DND-41 (cell line): ENCODE results near the gene HNRNPLL.

ENCODE experiments used
- ATAC-seq: fragments of 200-7000 bp; cut with Tn5 transposase; 3 replicates; pipeline ENCODE4 v1.9.1; 2021; ENCODE audit warnings: low read depth; ENCODE audit not compliant: insufficient read depth
- DNase-seq: peaks from one replicate; pipeline ENCODE4 v3.0.0-alpha.2; 2020
- H2AFZ ChIP-seq: 2 replicates; pipeline ENCODE4 v1.6.0; 2012; ENCODE audit warnings: low read depth, low read length
- H3K27ac ChIP-seq: 2 replicates; pipeline ENCODE4 v1.5.1; 2012; ENCODE audit warnings: low read length, inconsistent platforms
- H3K27me3 ChIP-seq: fragments of 200-600 bp; sonication (generic); 2 replicates; pipeline ENCODE4 v1.6.0; 2012; ENCODE audit warnings: low read length, mild to moderate bottlenecking, inconsistent platforms; ENCODE audit not compliant: insufficient read depth, poor library complexity
- H3K36me3 ChIP-seq: 2 replicates; pipeline ENCODE4 v1.5.1; 2012; ENCODE audit warnings: low read length, inconsistent platforms; ENCODE audit not compliant: insufficient read depth
- H3K4me1 ChIP-seq: 2 replicates; pipeline ENCODE4 v1.5.1; 2012; ENCODE audit warnings: mild to moderate bottlenecking, low read length; ENCODE audit not compliant: insufficient read depth
- H3K4me2 ChIP-seq: 2 replicates; pipeline ENCODE4 v1.6.0; 2012; ENCODE audit warnings: mild to moderate bottlenecking, moderate library complexity, low read length, inconsistent platforms; ENCODE audit not compliant: insufficient read depth
- H3K4me3 ChIP-seq, 2 experiments: fragments of 200-600 bp in 1 of 2; shearing (Covaris generic) in 1 of 2; 2 replicates each; pipeline ENCODE4 v1.5.1; 2012 to 2016; ENCODE audit warnings: inconsistent platforms in 2 of 2, low read length in 2 of 2, mild to moderate bottlenecking in 2 of 2, low read depth in 1 of 2, moderate library complexity in 1 of 2
- H3K79me2 ChIP-seq: 2 replicates; pipeline ENCODE4 v1.6.0; 2012; ENCODE audit warnings: low read length, inconsistent platforms; ENCODE audit not compliant: insufficient read depth
- H3K9ac ChIP-seq: 2 replicates; pipeline ENCODE4 v1.6.0; 2012; ENCODE audit warnings: low read depth, mild to moderate bottlenecking, inconsistent platforms, low read length, moderate library complexity
- H3K9me3 ChIP-seq: 2 replicates; pipeline ENCODE4 v1.5.1; 2012; ENCODE audit warnings: low read length, moderate library complexity, mild to moderate bottlenecking, inconsistent platforms; ENCODE audit not compliant: insufficient read depth, severe bottlenecking
- H4K20me1 ChIP-seq: 2 replicates; pipeline ENCODE4 v1.6.0; 2012; ENCODE audit warnings: low read length; ENCODE audit not compliant: insufficient read depth
- EZH2 ChIP-seq: IDR thresholded peaks from 3 replicates; pipeline ENCODE4 v1.6.1; 2012; ENCODE audit warnings: borderline replicate concordance, low read depth, mild to moderate bottlenecking, moderate library complexity, low read length, inconsistent platforms; ENCODE audit not compliant: severe bottlenecking
- TF ChIP-seq, protein P1 (sequence below): IDR thresholded peaks from 2 replicates; pipeline ENCODE4 v1.5.1; 2012; ENCODE audit warnings: borderline replicate concordance, low read length, moderate library complexity, mild to moderate bottlenecking; ENCODE audit not compliant: poor library complexity, severe bottlenecking; ENCODE audit errors: extremely low read depth

The HNRNPLL gene

DNA sequence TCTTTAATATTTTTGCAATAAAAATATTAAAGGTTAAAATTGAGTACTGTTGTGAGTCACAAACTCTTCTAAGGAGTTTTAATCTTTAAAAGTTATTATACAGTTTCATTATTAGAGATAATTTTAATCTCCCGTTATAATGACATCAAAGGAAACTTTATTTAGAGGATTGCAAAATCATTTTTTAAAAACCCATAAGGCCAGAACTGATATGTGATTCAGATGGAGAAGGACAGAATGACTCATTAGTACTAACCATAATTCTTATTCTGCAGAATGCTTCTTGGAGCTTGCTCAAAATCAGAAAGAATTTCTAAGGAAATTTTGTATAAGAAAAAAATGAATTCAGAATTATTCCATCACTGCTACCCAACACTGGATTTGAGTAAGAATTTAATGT is 12.5 kb upstream of the HNRNPLL start:
- no peak overlapping the region for H3K4me3 ChIP-seq
- ATAC-seq = no peak
- no peaks in the 10 kb centered on the region for H3K36me3 ChIP-seq
- no peak overlapping the region for H3K27ac ChIP-seq
- H3K4me2 ChIP-seq = no peak overlapping the region
- TF ChIP-seq, protein P1, sequence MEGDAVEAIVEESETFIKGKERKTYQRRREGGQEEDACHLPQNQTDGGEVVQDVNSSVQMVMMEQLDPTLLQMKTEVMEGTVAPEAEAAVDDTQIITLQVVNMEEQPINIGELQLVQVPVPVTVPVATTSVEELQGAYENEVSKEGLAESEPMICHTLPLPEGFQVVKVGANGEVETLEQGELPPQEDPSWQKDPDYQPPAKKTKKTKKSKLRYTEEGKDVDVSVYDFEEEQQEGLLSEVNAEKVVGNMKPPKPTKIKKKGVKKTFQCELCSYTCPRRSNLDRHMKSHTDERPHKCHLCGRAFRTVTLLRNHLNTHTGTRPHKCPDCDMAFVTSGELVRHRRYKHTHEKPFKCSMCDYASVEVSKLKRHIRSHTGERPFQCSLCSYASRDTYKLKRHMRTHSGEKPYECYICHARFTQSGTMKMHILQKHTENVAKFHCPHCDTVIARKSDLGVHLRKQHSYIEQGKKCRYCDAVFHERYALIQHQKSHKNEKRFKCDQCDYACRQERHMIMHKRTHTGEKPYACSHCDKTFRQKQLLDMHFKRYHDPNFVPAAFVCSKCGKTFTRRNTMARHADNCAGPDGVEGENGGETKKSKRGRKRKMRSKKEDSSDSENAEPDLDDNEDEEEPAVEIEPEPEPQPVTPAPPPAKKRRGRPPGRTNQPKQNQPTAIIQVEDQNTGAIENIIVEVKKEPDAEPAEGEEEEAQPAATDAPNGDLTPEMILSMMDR = no peak
- TF ChIP-seq EZH2 = no peak
- no peak overlapping the region for H3K9ac ChIP-seq
- H3K27me3 ChIP-seq = no peaks in the 10 kb centered on the region
- H2AFZ ChIP-seq = no peak overlapping the region
- H3K9me3 ChIP-seq = no peaks in the 10 kb centered on the region
- DNase-seq = no peak
- no peaks in the 10 kb centered on the region for H3K4me1 ChIP-seq
- H3K79me2 ChIP-seq = no peaks in the 10 kb centered on the region
- H4K20me1 ChIP-seq = no peaks in the 10 kb centered on the region

DNA sequence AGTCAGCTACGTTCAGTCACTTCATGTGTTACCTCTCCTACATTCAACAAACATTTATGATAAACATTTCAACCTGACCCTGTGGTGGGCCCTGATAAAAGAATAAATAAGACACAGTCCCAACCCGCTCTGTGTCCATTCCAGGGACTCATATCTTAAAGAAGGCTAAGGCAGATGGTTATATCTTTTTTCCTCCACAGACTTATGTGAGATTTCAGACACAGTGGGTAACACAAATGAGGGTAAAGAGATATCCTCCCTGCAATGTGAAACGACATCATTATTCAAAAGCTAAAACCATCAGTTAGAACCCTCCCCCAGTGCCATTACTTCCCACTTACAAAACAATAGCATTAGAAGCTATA is 11.1 kb upstream of the HNRNPLL start:
- Histone ChIP-seq H3K4me2 (no peak overlapping the region), H3K27me3 (no peaks in the 10 kb centered on the region), H3K27ac (no peak overlapping the region), H3K79me2 (no peaks in the 10 kb centered on the region), H3K4me3 (no peak overlapping the region), H3K4me1 (peaks cover 2% of the 10 kb centered on the region; the same call in 1 of the 2 replicates), H3K9ac (no peak overlapping the region), H4K20me1 (no peaks in the 10 kb centered on the region), H3K9me3 (no peaks in the 10 kb centered on the region), H3K36me3 (no peaks in the 10 kb centered on the region), H2AFZ (peak overlapping the region; percentile 30; the same call in 1 of the 2 replicates)
- ATAC-seq (no peak), DNase-seq (no peak)
- TF ChIP-seq, protein P1 = no peak
- no peak for TF ChIP-seq EZH2

DNA sequence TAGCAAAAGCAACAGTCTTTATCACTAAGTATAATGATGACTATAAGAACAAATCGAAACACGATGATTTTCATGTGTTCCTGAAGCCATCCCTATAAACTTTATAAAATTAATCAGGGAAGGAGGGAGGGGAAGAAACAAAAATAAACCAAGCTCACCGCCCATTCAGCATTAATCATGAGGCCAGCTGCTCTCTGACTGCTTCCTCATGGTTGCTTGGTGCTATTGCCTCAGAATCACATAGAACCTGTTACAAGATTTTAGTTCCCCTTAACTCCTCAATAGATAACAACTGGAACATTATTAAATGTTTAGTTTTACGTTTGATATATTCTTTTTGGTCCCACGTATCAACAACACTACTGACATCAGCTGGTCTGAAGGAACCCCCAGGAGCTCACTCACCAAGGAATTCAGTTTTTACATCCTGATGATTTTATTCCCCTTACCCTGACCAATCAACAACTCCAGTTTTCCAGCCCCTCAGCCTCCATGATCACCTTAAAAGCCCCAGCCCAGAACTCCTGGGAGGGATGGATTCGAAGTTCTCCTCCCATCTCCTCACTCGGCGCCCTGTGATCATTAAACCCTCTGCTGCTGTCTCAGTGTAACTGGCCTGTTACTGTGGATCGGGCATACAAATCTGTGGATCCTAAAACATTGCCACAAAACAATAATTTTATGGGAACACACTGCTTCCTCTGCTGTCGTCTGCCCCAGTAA is 10.6 kb upstream of the HNRNPLL start:
- no peak for TF ChIP-seq EZH2
- TF ChIP-seq, protein P1 = no peak
- H3K9ac ChIP-seq = no peak overlapping the region
- no peaks in the 10 kb centered on the region for H4K20me1 ChIP-seq
- no peaks in the 10 kb centered on the region for H3K36me3 ChIP-seq
- peak overlapping the region; percentile 30; the same call in 1 of the 2 replicates for H2AFZ ChIP-seq
- peaks cover 7% of the 10 kb centered on the region; the same call in 1 of the 2 replicates for H3K4me1 ChIP-seq
- H3K4me3 ChIP-seq = no peak overlapping the region
- DNase-seq = no peak
- H3K4me2 ChIP-seq = no peak overlapping the region
- no peaks in the 10 kb centered on the region for H3K79me2 ChIP-seq
- no peaks in the 10 kb centered on the region for H3K9me3 ChIP-seq
- no peaks in the 10 kb centered on the region for H3K27me3 ChIP-seq
- no peak for ATAC-seq
- no peak overlapping the region for H3K27ac ChIP-seq
